ENCODE measurements around the gene REXO1. TPM values are rescaled to one million over a fixed set of nuclear protein-coding genes. Genes with fewer than 3 reads are reported as not detected.
A peak's percentile ranks its signal among the peaks of the same experiment; 100 is the strongest.

The REXO1 gene
- total RNA-seq, 1 donor from 2014 or later: 37.2 TPM

DNA sequence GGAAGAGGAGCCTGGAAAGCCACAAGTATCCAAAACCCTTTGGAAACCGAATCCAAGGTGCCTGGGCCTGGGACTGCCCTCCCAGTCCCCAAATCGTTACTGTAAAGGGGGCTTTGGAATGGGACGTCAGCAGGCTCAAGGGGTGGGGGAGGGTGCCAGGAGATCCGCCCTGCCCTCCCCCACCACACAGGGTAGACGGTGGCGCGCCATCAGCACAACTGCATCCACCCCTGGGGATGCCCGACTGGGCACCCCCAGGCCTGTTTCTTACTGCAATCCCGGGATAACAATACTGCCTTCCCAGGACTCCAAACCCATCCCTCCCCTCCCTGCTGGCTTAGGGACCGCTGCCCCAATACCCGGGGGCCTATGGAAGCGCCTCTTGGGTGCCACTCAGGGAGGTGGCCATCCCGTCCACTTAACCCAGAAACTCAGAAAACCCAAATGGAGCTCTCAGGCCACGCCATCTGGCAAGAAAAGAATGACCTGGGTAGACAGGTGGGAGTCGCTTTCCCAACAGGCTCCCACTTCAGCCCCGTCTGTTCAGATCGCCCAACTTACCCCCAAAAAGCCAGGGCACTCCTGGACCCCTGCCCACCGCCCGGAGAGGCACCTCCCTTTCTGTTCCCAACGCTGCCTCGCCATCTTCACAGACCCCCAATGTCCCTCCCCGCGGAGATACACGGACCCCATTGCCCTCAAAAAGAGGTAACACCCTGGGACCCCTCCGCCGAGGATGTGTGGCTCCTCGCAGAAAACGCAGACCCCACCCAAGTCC, 12.7 kb upstream of the REXO1 start:
- intact Hi-C loops (cut with DNase I): no loop called here
- no peaks in the 10 kb centered on the region for H3K9me3 ChIP-seq
- ATAC-seq: no peak
- H3K27ac ChIP-seq: no peak overlapping the region
- peaks cover 63% of the 10 kb centered on the region for H3K4me1 ChIP-seq
- peak overlapping the region; percentile 68 for H3K4me3 ChIP-seq
- H3K27me3 ChIP-seq: no peaks in the 10 kb centered on the region
- DNase-seq: no peak
- no peaks in the 10 kb centered on the region for H3K36me3 ChIP-seq
- TF ChIP-seq, protein P1, sequence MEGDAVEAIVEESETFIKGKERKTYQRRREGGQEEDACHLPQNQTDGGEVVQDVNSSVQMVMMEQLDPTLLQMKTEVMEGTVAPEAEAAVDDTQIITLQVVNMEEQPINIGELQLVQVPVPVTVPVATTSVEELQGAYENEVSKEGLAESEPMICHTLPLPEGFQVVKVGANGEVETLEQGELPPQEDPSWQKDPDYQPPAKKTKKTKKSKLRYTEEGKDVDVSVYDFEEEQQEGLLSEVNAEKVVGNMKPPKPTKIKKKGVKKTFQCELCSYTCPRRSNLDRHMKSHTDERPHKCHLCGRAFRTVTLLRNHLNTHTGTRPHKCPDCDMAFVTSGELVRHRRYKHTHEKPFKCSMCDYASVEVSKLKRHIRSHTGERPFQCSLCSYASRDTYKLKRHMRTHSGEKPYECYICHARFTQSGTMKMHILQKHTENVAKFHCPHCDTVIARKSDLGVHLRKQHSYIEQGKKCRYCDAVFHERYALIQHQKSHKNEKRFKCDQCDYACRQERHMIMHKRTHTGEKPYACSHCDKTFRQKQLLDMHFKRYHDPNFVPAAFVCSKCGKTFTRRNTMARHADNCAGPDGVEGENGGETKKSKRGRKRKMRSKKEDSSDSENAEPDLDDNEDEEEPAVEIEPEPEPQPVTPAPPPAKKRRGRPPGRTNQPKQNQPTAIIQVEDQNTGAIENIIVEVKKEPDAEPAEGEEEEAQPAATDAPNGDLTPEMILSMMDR (IDR thresholded peaks at IDR 0.05): no peak

DNA sequence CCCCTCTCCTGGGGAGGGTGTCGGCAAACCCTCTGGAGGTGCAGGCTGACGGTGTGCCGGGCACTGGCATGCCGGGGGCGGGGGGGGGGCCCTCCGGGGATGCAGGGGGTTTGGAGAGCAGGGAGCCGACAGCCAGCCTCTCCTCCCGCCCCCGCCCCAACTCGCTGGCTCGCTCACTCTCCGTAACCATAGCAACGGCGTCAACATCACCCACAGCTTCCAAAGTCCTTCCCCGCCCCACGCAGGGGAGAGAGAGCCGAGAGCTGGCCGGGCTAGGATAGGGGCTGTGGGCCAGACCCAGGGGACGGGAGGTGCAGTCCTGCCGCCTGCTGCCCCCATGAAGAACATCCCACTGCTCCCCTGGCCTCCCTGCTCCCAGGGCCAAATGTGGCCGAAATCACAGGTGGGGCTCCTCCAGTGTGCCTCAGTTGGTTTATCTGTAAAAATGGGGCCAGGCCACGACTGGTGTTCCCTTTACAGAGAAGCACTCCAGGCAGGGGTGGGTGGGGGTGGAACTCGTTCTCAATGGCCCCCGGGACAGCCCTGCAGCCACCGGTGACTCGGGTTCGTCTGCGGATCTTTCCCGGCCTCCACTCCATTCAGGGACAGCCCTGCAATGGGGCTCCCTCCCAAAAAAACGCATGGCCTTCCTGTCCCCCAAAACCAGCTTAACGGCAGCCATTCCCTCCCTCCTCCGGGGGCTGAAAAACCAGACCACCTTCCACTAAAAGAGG, 11.9 kb upstream of the REXO1 start:
- Histone ChIP-seq H3K27ac (peak overlapping the region; percentile 24), H3K4me1 (peaks cover 65% of the 10 kb centered on the region)
- ATAC-seq: no peak

GRCh38 chr19:1859331-1859781, 11.1 kb upstream of the REXO1 start:
- DNase-seq: no peak
- no peak for ATAC-seq
- TF ChIP-seq, protein P1 (IDR thresholded peaks at IDR 0.05): no peak
- Histone ChIP-seq H3K27me3 (no peaks in the 10 kb centered on the region), H3K9me3 (no peaks in the 10 kb centered on the region), H3K4me1 (peaks cover 68% of the 10 kb centered on the region), H3K27ac (peak overlapping the region; percentile 24), H3K36me3 (no peaks in the 10 kb centered on the region), H3K4me3 (no peak overlapping the region)
- intact Hi-C loops (cut with DNase I): no loop called here

More for the DNA sequence above, 11.9 kb upstream of the REXO1 start:
- DNase-seq: no peak
- TF ChIP-seq, protein P1 (IDR thresholded peaks at IDR 0.05): no peak
- intact Hi-C loops (cut with DNase I): no loop called here
- H3K4me3 ChIP-seq: no peak overlapping the region
- H3K27me3 ChIP-seq: no peaks in the 10 kb centered on the region
- H3K36me3 ChIP-seq: no peaks in the 10 kb centered on the region
- no peaks in the 10 kb centered on the region for H3K9me3 ChIP-seq

- peaks cover 77% of the 10 kb centered on the region for H3K4me1 ChIP-seq
Observed at GRCh38 chr19:1858412-1859081, 10.3 kb upstream of the REXO1 start.

DNA sequence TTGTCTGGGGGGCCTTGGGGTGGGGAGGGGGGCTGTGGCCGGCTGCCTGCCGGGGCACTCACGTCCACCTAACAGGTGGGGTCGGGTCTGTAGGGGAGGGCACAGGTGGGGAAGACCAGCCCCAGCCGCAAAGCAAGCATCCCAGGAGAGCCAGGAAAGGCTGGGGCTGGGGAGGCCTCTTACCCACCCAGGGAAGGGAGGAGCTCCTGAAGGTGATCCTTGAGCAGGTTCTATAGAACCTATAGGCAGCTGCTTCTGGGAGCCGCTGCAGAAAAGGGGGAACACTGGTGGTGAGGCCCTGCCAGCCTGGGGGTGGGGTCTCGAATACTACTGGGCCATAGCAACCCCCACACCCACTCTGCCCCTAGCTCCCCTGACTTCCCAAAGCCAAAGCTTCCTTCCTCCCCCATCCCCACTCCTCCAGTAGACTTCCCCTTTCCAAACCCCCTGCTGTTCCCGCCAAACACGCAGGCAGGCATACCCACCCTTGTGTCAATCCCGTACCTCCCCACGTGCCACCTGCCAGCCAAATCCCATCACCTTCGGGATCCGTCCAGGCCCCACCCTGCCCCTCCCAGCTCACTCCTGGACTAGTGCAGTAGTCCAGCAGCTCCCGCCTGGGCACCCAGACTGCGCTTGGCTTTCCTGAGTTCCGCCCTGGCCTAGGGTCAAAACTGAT, 9.5 kb upstream of the REXO1 start:
- no peaks in the 10 kb centered on the region for H3K9me3 ChIP-seq
- H3K27me3 ChIP-seq: no peaks in the 10 kb centered on the region
- no peaks in the 10 kb centered on the region for H3K36me3 ChIP-seq
- peaks cover 84% of the 10 kb centered on the region for H3K4me1 ChIP-seq
- H3K4me3 ChIP-seq: peak overlapping the region; percentile 51
- ATAC-seq: no peak
- peak overlapping the region; percentile 94 for H3K27ac ChIP-seq
- DNase-seq: no peak
- intact Hi-C loops (cut with DNase I): no loop called here
- TF ChIP-seq, protein P1 (IDR thresholded peaks at IDR 0.05): no peak

More at GRCh38 chr19:1858412-1859081, 10.3 kb upstream of the REXO1 start:
- Histone ChIP-seq H3K27me3 (no peaks in the 10 kb centered on the region), H3K27ac (no peak overlapping the region), H3K36me3 (no peaks in the 10 kb centered on the region), H3K4me3 (no peak overlapping the region), H3K9me3 (no peaks in the 10 kb centered on the region)
- DNase-seq (no peak), ATAC-seq (no peak)
- intact Hi-C loops (cut with DNase I): no loop called here
- TF ChIP-seq, protein P1 (IDR thresholded peaks at IDR 0.05): no peak
